ENCODE results near the gene PLCL1. TPM values are rescaled to one million over a fixed set of nuclear protein-coding genes. Genes with fewer than 3 reads are reported as not detected.

Gene PLCL1
- total RNA-seq, 4 donors from 2014 or later: 6.6 to 10.0 (median 7.9) TPM

DNA sequence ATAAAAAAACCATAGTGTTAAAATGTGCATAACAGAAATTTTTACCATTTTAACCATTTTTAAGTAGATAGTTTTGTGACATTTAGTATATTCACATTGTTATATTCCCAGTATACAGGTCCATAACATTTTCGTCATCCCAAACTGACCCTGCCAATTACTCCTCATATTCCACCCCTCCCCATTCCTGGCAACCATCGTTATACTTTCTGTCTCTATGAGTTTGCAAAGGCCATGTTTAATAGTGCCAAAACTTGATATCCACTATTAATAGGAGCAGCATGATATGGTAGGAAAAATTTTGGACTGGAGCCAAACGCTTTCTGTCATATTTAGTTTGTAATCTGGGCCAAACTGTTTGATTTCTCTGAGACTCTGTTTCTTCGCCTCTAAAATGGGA is 30.9 kb downstream of the PLCL1 start:
- DNase-seq (ENCODE audit: low spot score in 2 of 2): no peak
- H3K36me3 ChIP-seq: no peaks in the 10 kb centered on the region
- H3K4me1 ChIP-seq: peaks cover 0 to 18% (median 5%) of the 10 kb centered on the region in 4 donors
- H3K27ac ChIP-seq: no peak overlapping the region
- 59 to 70% methylated on average over 4 of the region's 4 CpGs for WGBS, 2 donors
- no peak for TF ChIP-seq EP300 (IDR thresholded peaks at IDR 0.05)
- no peak for TF ChIP-seq POLR2A (IDR thresholded peaks at IDR 0.05)
- TF ChIP-seq, protein P1, sequence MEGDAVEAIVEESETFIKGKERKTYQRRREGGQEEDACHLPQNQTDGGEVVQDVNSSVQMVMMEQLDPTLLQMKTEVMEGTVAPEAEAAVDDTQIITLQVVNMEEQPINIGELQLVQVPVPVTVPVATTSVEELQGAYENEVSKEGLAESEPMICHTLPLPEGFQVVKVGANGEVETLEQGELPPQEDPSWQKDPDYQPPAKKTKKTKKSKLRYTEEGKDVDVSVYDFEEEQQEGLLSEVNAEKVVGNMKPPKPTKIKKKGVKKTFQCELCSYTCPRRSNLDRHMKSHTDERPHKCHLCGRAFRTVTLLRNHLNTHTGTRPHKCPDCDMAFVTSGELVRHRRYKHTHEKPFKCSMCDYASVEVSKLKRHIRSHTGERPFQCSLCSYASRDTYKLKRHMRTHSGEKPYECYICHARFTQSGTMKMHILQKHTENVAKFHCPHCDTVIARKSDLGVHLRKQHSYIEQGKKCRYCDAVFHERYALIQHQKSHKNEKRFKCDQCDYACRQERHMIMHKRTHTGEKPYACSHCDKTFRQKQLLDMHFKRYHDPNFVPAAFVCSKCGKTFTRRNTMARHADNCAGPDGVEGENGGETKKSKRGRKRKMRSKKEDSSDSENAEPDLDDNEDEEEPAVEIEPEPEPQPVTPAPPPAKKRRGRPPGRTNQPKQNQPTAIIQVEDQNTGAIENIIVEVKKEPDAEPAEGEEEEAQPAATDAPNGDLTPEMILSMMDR (IDR thresholded peaks at IDR 0.05): no peak
- H3K9me3 ChIP-seq: no peaks in the 10 kb centered on the region
- H3K27me3 ChIP-seq: no peaks in the 10 kb centered on the region
- no peak overlapping the region for H3K4me3 ChIP-seq

DNA sequence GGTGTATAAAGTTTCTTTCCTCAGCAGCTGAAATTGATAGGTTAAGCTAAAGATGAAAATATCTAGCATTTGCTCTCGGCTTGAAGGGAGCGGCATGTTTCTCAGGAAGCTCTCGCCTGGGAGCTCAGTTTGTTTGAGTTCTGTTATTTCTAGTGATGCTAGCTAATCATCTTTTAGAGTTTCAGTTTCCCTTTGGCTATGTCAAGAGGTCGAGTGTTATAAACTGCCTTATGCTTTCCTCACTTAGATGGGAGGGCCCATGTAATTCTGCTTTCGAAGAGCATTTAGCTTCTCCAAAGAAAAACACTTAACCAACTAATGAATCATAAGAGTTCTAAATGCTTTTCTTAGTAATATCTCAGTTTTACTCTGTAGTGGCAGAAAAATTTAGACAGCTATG is 33.6 kb downstream of the PLCL1 start:
- peaks cover 0 to 19% (median 5%) of the 10 kb centered on the region in 4 donors for H3K4me1 ChIP-seq
- no peak for DNase-seq (ENCODE audit: low spot score in 2 of 2)
- no peak for TF ChIP-seq POLR2A (IDR thresholded peaks at IDR 0.05)
- TF ChIP-seq EP300 (IDR thresholded peaks at IDR 0.05): no peak
- TF ChIP-seq, protein P1 (IDR thresholded peaks at IDR 0.05): no peak
- H3K27ac ChIP-seq: peak overlapping the region; percentile 10 to 76 (median 60)
- H3K4me3 ChIP-seq: peak overlapping the region in 3 of 4 donors; percentile 4 to 36 (median 5)
- no peaks in the 10 kb centered on the region for H3K27me3 ChIP-seq
- no peaks in the 10 kb centered on the region for H3K36me3 ChIP-seq
- no peaks in the 10 kb centered on the region for H3K9me3 ChIP-seq
- WGBS, 2 donors: 11 to 16% methylated on average over 5 of the region's 5 CpGs

DNA sequence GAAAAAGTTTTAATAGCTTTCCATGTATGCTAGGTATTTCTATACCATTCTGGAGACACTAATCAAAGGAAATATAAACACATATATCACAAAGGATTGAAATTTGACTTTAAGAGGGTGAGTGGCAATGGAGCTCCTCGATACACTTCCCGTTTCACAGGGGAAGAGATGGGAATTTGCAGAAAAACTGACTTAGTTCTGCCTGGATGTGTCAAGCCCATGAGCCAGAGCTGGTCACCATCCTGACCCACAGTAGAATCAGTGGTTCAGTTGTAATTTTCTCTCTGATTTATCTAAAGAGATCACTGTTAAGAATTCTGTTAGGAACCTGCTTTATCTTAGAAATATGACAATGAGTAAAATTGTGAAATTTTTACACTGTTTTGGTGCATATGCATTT is 34.2 kb downstream of the PLCL1 start:
- WGBS, 2 donors: 35 to 43% methylated on average over 2 of the region's 2 CpGs
- H3K27me3 ChIP-seq: no peaks in the 10 kb centered on the region
- H3K4me3 ChIP-seq: peak overlapping the region in 3 of 4 donors; percentile 4 to 36 (median 5)
- no peaks in the 10 kb centered on the region for H3K36me3 ChIP-seq
- no peaks in the 10 kb centered on the region for H3K9me3 ChIP-seq
- peak overlapping the region in 3 of 4 donors; percentile 51 to 76 (median 68) for H3K27ac ChIP-seq
- peaks cover 0 to 19% (median 5%) of the 10 kb centered on the region in 4 donors for H3K4me1 ChIP-seq
- DNase-seq (ENCODE audit: low spot score in 2 of 2): no peak
- TF ChIP-seq EP300 (IDR thresholded peaks at IDR 0.05) (no peak), POLR2A (IDR thresholded peaks at IDR 0.05) (no peak)
- TF ChIP-seq, protein P1 (IDR thresholded peaks at IDR 0.05): no peak

DNA sequence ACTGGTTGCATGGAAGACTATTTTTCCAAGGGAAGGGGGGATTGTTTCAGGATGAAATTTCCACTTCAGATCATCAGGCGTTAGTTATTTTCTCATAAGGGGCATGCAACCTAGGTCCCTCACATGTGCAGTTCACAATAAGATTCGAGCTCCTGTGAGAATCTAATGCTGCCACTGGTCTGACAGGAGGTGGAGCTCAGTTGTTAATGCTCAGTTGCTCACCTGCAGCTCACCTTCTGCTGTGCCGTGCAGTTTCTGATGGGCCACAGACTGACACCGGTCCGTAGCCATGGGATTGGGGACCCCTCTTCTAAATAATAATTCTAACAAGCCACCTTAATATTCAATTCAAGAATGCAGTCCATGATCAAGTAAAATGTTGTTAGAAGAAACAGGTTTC is 34.9 kb downstream of the PLCL1 start:
- H3K4me3 ChIP-seq: no peak overlapping the region
- H3K27ac ChIP-seq: no peak overlapping the region
- WGBS, 2 donors: 67 to 76% methylated on average over 5 of the region's 5 CpGs

DNA sequence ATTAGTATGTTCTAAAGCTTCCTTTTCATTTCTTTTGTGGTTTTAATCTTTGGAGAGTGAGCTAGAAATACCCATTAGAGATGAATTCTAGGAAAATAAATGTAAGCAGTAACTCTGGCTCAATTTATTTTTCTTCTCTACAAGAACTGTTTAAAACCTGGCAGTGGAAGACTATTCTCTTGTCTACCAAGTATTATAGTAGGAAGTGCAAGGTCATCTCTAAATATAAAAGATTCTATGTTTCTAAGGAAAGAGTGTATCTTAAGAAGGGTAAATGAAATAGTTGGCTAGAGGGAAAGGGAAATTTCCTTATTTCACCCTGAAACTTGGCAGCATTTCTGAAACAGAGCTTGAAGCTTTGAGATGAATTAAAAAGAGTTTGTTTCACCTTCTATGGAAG is 35.5 kb downstream of the PLCL1 start:
- H3K4me1 ChIP-seq: peaks cover 0 to 19% (median 5%) of the 10 kb centered on the region in 4 donors

More for the DNA sequence above, 34.9 kb downstream of the PLCL1 start:
- H3K9me3 ChIP-seq: no peaks in the 10 kb centered on the region
- H3K27me3 ChIP-seq: no peaks in the 10 kb centered on the region
- no peak for DNase-seq (ENCODE audit: low spot score in 2 of 2)
- no peaks in the 10 kb centered on the region for H3K36me3 ChIP-seq
- H3K4me1 ChIP-seq: peaks cover 0 to 19% (median 5%) of the 10 kb centered on the region in 4 donors
- TF ChIP-seq EP300 (IDR thresholded peaks at IDR 0.05) (no peak), POLR2A (IDR thresholded peaks at IDR 0.05) (no peak)
- TF ChIP-seq, protein P1 (IDR thresholded peaks at IDR 0.05): no peak

More for the DNA sequence above, 35.5 kb downstream of the PLCL1 start:
- H3K27me3 ChIP-seq: no peaks in the 10 kb centered on the region
- DNase-seq (ENCODE audit: low spot score in 2 of 2): no peak
- TF ChIP-seq EP300 (IDR thresholded peaks at IDR 0.05) (no peak), POLR2A (IDR thresholded peaks at IDR 0.05) (no peak)
- TF ChIP-seq, protein P1 (IDR thresholded peaks at IDR 0.05): no peak
- no peaks in the 10 kb centered on the region for H3K36me3 ChIP-seq
- H3K4me3 ChIP-seq: no peak overlapping the region
- H3K9me3 ChIP-seq: no peaks in the 10 kb centered on the region
- no peak overlapping the region for H3K27ac ChIP-seq
